ENCODE results near the gene ENTPD8. TPM values are rescaled to one million over a fixed set of nuclear protein-coding genes. Genes with fewer than 3 reads are reported as not detected.

Gene ENTPD8
- total RNA-seq, 1 experiment from 2014 or later, result 5.4 TPM

GRCh38 chr9:137406876-137407589 lies 34.1 kb downstream of the ENTPD8 start:
- no peak overlapping the region for H3K4me3 ChIP-seq
- H3F3A ChIP-seq (ENCODE audit: insufficient read depth, low read depth), result peaks cover 4% of the 10 kb centered on the region; the same call in 1 of the 2 replicates
- no peaks in the 10 kb centered on the region for H3K9me3 ChIP-seq (ENCODE audit: insufficient read depth, low read depth)
- no peak overlapping the region for H3K27ac ChIP-seq
- POLR2A ChIA-PET (ENCODE audit: unreplicated experiment), result no interaction called here
- no peak overlapping the region for H3K4me2 ChIP-seq
- BruUV-seq (replicated peaks), result no TSS peak
- intact Hi-C loops (cut with micrococcal nuclease; ENCODE audit: unreplicated experiment), result no loop called here
- H3K4me1 ChIP-seq (replicated peaks; ENCODE audit: insufficient read depth), result peaks cover 21% of the 10 kb centered on the region
- H2AFZ ChIP-seq, result no peak overlapping the region
- no peaks in the 10 kb centered on the region for H4K20me1 ChIP-seq (ENCODE audit: insufficient read depth)
- TF ChIP-seq CTCF (conservative IDR thresholded peaks at IDR 0.05) (no peak), EZH2 (IDR thresholded peaks at IDR 0.05; ENCODE audit: low read depth) (no peak)
- H3K27me3 ChIP-seq (ENCODE audit: insufficient read depth, low read depth), result no peaks in the 10 kb centered on the region
- CTCF ChIA-PET, result no interaction called here
- 0 out of 2 replicates have a peak, but pooled peaks cover 5% of the 10 kb centered on the region for H3K79me2 ChIP-seq (ENCODE audit: low read depth)
- H3K36me3 ChIP-seq (ENCODE audit: low read depth), result no peaks in the 10 kb centered on the region
- DNase-seq, result peak in 1 of 2 experiments; percentile 26
- no peaks in the 10 kb centered on the region for H3K9me2 ChIP-seq (ENCODE audit: insufficient read depth)

- ChIA-PET POLR2A (ENCODE audit: unreplicated experiment) (no interaction called here), CTCF (no interaction called here)
- BruUV-seq (replicated peaks), result no TSS peak
- Histone ChIP-seq H3K27me3 (ENCODE audit: insufficient read depth, low read depth) (no peaks in the 10 kb centered on the region), H3K27ac (no peak overlapping the region), H3K9me2 (ENCODE audit: insufficient read depth) (no peaks in the 10 kb centered on the region), H3K36me3 (ENCODE audit: low read depth) (no peaks in the 10 kb centered on the region), H3K4me3 (no peak overlapping the region), H3K9me3 (ENCODE audit: insufficient read depth, low read depth) (no peaks in the 10 kb centered on the region), H3K79me2 (ENCODE audit: low read depth) (0 out of 2 replicates have a peak, but pooled peaks cover 4% of the 10 kb centered on the region), H2AFZ (no peak overlapping the region), H3K4me2 (0 out of 2 replicates have a peak overlapping the region, but pooled peaks have one; percentile 2), H4K20me1 (ENCODE audit: insufficient read depth) (no peaks in the 10 kb centered on the region), H3K4me1 (replicated peaks; ENCODE audit: insufficient read depth) (peaks cover 15% of the 10 kb centered on the region), H3F3A (ENCODE audit: insufficient read depth, low read depth) (peaks cover 4% of the 10 kb centered on the region; the same call in 1 of the 2 replicates)
- DNase-seq, result no peak
- intact Hi-C loops (cut with micrococcal nuclease; ENCODE audit: unreplicated experiment), result no loop called here
- TF ChIP-seq CTCF (conservative IDR thresholded peaks at IDR 0.05) (no peak), EZH2 (IDR thresholded peaks at IDR 0.05; ENCODE audit: low read depth) (no peak)
Measured at GRCh38 chr9:137406085-137406760, 34.9 kb downstream of the ENTPD8 start.

- no peaks in the 10 kb centered on the region for H3K36me3 ChIP-seq (ENCODE audit: low read depth)
- no peak overlapping the region for H2AFZ ChIP-seq
- CTCF ChIA-PET, result no interaction called here
- no peak overlapping the region for H3K4me3 ChIP-seq
- intact Hi-C loops (cut with micrococcal nuclease; ENCODE audit: unreplicated experiment), result no loop called here
- TF ChIP-seq CTCF (conservative IDR thresholded peaks at IDR 0.05) (no peak), EZH2 (IDR thresholded peaks at IDR 0.05; ENCODE audit: low read depth) (no peak)
- H3K9me3 ChIP-seq (ENCODE audit: insufficient read depth, low read depth), result no peaks in the 10 kb centered on the region
- H4K20me1 ChIP-seq (ENCODE audit: insufficient read depth), result no peaks in the 10 kb centered on the region
- BruUV-seq (replicated peaks), result no TSS peak
- peaks cover 4% of the 10 kb centered on the region; the same call in 1 of the 2 replicates for H3F3A ChIP-seq (ENCODE audit: insufficient read depth, low read depth)
- POLR2A ChIA-PET (ENCODE audit: unreplicated experiment), result interaction anchor here (0.6 kb wide), 1 partner anchor 40 kb away, joined by 3 read pairs; no protein-coding TSS in a partner anchor
- H3K79me2 ChIP-seq (ENCODE audit: low read depth), result no peaks in the 10 kb centered on the region
- H3K27ac ChIP-seq, result no peak overlapping the region
- H3K27me3 ChIP-seq (ENCODE audit: insufficient read depth, low read depth), result no peaks in the 10 kb centered on the region
- peaks cover 11% of the 10 kb centered on the region for H3K4me1 ChIP-seq (replicated peaks; ENCODE audit: insufficient read depth)
- 0 out of 2 replicates have a peak overlapping the region, but pooled peaks have one; percentile 2 for H3K4me2 ChIP-seq
- DNase-seq, result no peak
- H3K9me2 ChIP-seq (ENCODE audit: insufficient read depth), result no peaks in the 10 kb centered on the region
Measured at GRCh38 chr9:137405677-137406081, 35.5 kb downstream of the ENTPD8 start.

All from PC-9 (cell line).